CD4-positive, alpha-beta T cell treated with Interleukin-15 for 4 hours (primary cell): ENCODE measurements around the gene MAGEB3.

Experiments
- DNase-seq: peaks from one replicate; pipeline ENCODE4 v3.0.0-alpha.2; 2020; ENCODE audit warnings: low spot score

MAGEB3 gene

GRCh38 chrX:30280428-30280827, 50.0 kb downstream of the MAGEB3 start:
- DNase-seq, result no peak

DNA sequence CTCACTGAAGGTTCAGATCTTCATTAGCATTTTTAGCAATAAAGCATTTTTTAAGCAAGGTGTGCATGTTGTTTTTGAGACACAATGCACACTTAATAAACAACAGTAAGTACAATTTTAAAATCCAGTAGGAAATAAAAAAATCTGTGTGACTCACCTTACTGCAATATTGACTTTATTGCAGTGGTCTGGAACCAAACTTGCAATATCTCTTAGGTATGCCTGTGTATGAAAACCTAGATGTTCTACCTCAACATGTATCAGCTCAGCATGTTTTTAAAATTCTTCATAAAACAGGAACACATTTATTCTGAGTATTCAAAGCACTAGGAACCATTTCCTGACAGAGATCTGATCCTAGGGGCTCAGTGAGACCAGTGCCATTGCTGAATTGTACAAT, 52.1 kb downstream of the MAGEB3 start:
- DNase-seq, result no peak

DNA sequence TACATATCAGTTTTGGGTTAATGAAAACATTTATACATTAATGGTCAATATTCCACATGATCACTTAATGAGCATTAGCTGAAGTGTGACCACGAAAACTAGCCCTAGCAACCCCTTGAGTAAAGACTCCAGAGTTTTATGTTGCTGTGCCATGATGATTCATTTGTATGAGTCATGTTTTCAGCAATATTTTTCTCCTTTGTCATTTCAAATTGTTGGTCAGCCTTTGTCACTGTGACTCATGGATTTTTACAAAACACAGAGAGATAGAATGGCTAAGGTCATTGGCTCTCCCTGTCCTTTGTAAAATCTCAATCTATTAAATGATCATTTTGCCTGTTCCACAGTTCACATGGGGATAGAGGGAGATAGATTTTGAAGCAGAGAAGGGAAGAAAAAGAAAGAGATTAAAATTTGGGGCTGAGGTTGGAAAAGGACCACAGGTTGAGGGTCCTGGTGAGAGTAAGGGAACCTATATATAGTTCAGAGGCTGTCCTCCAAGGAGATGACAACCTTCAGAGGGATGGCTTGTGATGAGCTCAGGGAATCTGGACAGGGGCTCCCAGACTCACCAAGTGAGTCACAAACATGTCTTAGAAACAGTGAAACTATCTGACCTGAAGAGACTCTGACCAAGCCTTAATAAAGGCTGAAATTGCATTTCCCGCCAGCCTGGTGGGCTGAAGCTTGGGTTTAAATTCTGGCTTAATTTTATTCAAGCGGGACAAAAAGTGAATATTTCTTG, 53.2 kb downstream of the MAGEB3 start:
- no peak for DNase-seq
